Endothelial cell of umbilical vein (primary cell): ENCODE measurements around the gene ZMIZ2. TPM values are rescaled to one million over a fixed set of nuclear protein-coding genes. Genes with fewer than 3 reads are reported as not detected.

Experiments used
- BruUV-seq: library from RNA; stranded (reverse); fragments of 400-500 nt; replicated peaks from 2 replicates; lab custom pipeline; 2021; lab: Mats Ljungman, UMichigan
- CTCF ChIA-PET: fragments of 300-600, 350-600 bp; sonication (Branson Sonifier 250); formaldehyde crosslinking; loops from one replicate; lab custom pipeline; 2021; ENCODE audit warnings: antibody characterized with exemption, inconsistent platforms; lab: Charles Lee
- POLR2A ChIA-PET: fragments of 300-600, 350-600 bp; sonication (Branson Sonifier 250); formaldehyde crosslinking; loops from one replicate; lab custom pipeline; 2021; ENCODE audit warnings: antibody characterized with exemption, inconsistent platforms; lab: Charles Lee
- DNase-seq: peaks from one replicate; pipeline ENCODE4 v3.0.0-alpha.2; 2011; ENCODE audit warnings: low read depth, low spot score
- FAIRE-seq: peaks from 2 replicates; lab custom pipeline; 2011; peaks lifted over from hg19 to GRCh38; lab: Jason Lieb, UNC
- H2AFZ ChIP-seq: 2 replicates; pipeline ENCODE4 v1.6.0; 2012; ENCODE audit warnings: low read depth, low read length, control low read depth, inconsistent platforms
- H3K27ac ChIP-seq: 2 replicates; pipeline ENCODE4 v1.5.1; 2011; ENCODE audit warnings: low read depth, mild to moderate bottlenecking, control low read depth, low read length, moderate library complexity; ENCODE audit not compliant: insufficient read depth
- H3K27me3 ChIP-seq, 2 experiments: 2 replicates each; pipeline versions ENCODE4 v1.6.0 to v1.6.1; 2011; ENCODE audit warnings: low read length in 2 of 2, mixed read lengths in 1 of 2; ENCODE audit not compliant: control insufficient read depth in 2 of 2, insufficient read depth in 2 of 2
- H3K36me3 ChIP-seq, 2 experiments: 2 replicates in 1 of 2; 3 replicates in 1 of 2; pipeline ENCODE4 v1.5.1; 2011; ENCODE audit warnings: low read length in 2 of 2, mild to moderate bottlenecking in 1 of 2, moderate library complexity in 1 of 2; ENCODE audit not compliant: control insufficient read depth in 2 of 2, insufficient read depth in 2 of 2; ENCODE audit errors: extremely low read depth in 1 of 2
- H3K4me1 ChIP-seq: 3 replicates; pipeline ENCODE4 v1.5.1; 2011; ENCODE audit warnings: mild to moderate bottlenecking, low read length; ENCODE audit not compliant: control insufficient read depth, insufficient read depth; ENCODE audit errors: extremely low read depth
- H3K4me2 ChIP-seq: 2 replicates; pipeline ENCODE4 v1.6.1; 2011; ENCODE audit warnings: low read length, control low read depth, mixed read lengths; ENCODE audit not compliant: insufficient read depth
- H3K4me3 ChIP-seq, 3 experiments: fragments of 200-600 bp in 1 of 3; sonication (generic), shearing (Covaris generic) in 1 of 3; replicated peaks in 1 of 3; 2 replicates each; pipeline ENCODE4 v1.5.1; 2011 to 2016; ENCODE audit warnings: control low read depth in 3 of 3, low read length in 3 of 3, mild to moderate bottlenecking in 2 of 3, inconsistent platforms in 1 of 3, low read depth in 1 of 3, moderate library complexity in 1 of 3; ENCODE audit not compliant: insufficient read depth in 1 of 3
- H3K79me2 ChIP-seq: 2 replicates; pipeline ENCODE4 v1.6.0; 2012; ENCODE audit warnings: low read length, inconsistent platforms; ENCODE audit not compliant: control insufficient read depth, insufficient read depth
- H3K9ac ChIP-seq: replicated peaks from 2 replicates; pipeline ENCODE3; 2011; ENCODE audit warnings: low read length, control low read depth; ENCODE audit not compliant: insufficient read depth; ENCODE audit errors: extremely low read depth
- H3K9me1 ChIP-seq: replicated peaks from 3 replicates; pipeline ENCODE4 v1.6.0; 2011; ENCODE audit warnings: mild to moderate bottlenecking, low read length; ENCODE audit not compliant: control insufficient read depth, insufficient read depth; ENCODE audit errors: extremely low read depth
- H3K9me3 ChIP-seq: replicated peaks from 2 replicates; pipeline ENCODE4 v1.5.1; 2012; ENCODE audit warnings: low read length, inconsistent platforms; ENCODE audit not compliant: control insufficient read depth, insufficient read depth
- H4K20me1 ChIP-seq: replicated peaks from 2 replicates; pipeline ENCODE3; 2011; ENCODE audit warnings: mild to moderate bottlenecking, low read length; ENCODE audit not compliant: control insufficient read depth, insufficient read depth; ENCODE audit errors: extremely low read depth
- CTCF ChIP-seq, 2 donors: IDR thresholded peaks; 1 replicate in 1 of 2; 2 replicates in 1 of 2; pipeline ENCODE4 v1.5.1; 2011; ENCODE audit warnings: low read length in 2 of 2, mild to moderate bottlenecking in 2 of 2, moderate library complexity in 2 of 2, control low read depth in 1 of 2, inconsistent platforms in 1 of 2, low read depth in 1 of 2; ENCODE audit not compliant: insufficient read depth in 1 of 2; ENCODE audit errors: extremely low read depth in 1 of 2
- EZH2 ChIP-seq: IDR thresholded peaks from 2 replicates; pipeline ENCODE4 v1.6.1; 2012; ENCODE audit warnings: borderline replicate concordance, low read depth, mild to moderate bottlenecking, moderate library complexity, low read length, inconsistent platforms; ENCODE audit not compliant: severe bottlenecking
- FOS ChIP-seq: IDR thresholded peaks from 2 replicates; pipeline ENCODE4 v1.6.1; 2011; ENCODE audit warnings: mild to moderate bottlenecking, low read length, moderate library complexity, borderline replicate concordance; ENCODE audit not compliant: insufficient read depth
- GATA2 ChIP-seq: IDR thresholded peaks from 2 replicates; pipeline ENCODE4 v1.7.0; 2011; ENCODE audit warnings: low read depth, mild to moderate bottlenecking, moderate library complexity, mixed read lengths, low read length; ENCODE audit not compliant: insufficient read length, insufficient read depth
- POLR2A ChIP-seq: IDR thresholded peaks from 2 replicates; pipeline ENCODE4 v1.6.1; 2012; ENCODE audit warnings: low read depth, mild to moderate bottlenecking, control low read depth, low read length
- POLR2AphosphoS5 ChIP-seq: IDR thresholded peaks from 2 replicates; pipeline ENCODE4 v1.6.1; 2012; ENCODE audit warnings: low read depth, mild to moderate bottlenecking, control low read depth, low read length, moderate library complexity; ENCODE audit not compliant: insufficient read depth
- dilution Hi-C: fragments of 300-500 bp; cut with MboI; formaldehyde crosslinking; loops from one replicate; pipeline ENCODE4 v1.15.0; 2019; ENCODE audit warnings: low sequenced_read_pairs; ENCODE audit not compliant: extremely low pct_ligation_motif_present
- intact Hi-C: fragments of 100-400 bp; cut with micrococcal nuclease; formaldehyde crosslinking; loops from one replicate; pipeline ENCODE4 v1.10.0; 2022
- polyA plus RNA-seq, 4 experiments: library from polyadenylated mRNA; depleted of rRNA in 3 of 4; stranded (reverse) in 3 of 4; unstranded in 1 of 4; fragments of >200 nt; gene quantifications; 2 replicates each; pipeline versions ENCODE4 v1.2.1 to v1.2.3, GENCODE V29; 2011 to 2012; ENCODE audit warnings: missing spikeins in 1 of 4
- total RNA-seq: library from RNA; stranded (reverse); gene quantifications from 2 replicates; pipeline ENCODE4 v1.2.3, GENCODE V29; 2021

ZMIZ2 gene
- total and polyA plus RNA-seq, 2 donors (not counting 3 experiments of a cell fraction or from before 2014, with no cell fraction given): 30.6 to 87.5 TPM

- no peak for TF ChIP-seq CTCF (IDR thresholded peaks at IDR 0.05; ENCODE audit: extremely low read depth in 1 of 2, insufficient read depth in 1 of 2, low read depth in 1 of 2, low read length in 2 of 2)
- no peak for TF ChIP-seq POLR2AphosphoS5
- no peak for TF ChIP-seq EZH2
- no peak overlapping the region for H3K4me3 ChIP-seq
- H3K9me1 ChIP-seq: no peaks in the 10 kb centered on the region
- DNase-seq: no peak
- ChIA-PET CTCF (no interaction called here), POLR2A (no interaction called here)
- no peaks in the 10 kb centered on the region for H3K79me2 ChIP-seq
- no peaks in the 10 kb centered on the region for H3K27me3 ChIP-seq
- H4K20me1 ChIP-seq: no peaks in the 10 kb centered on the region
- H3K36me3 ChIP-seq: peaks cover 5 to 14% of the 10 kb centered on the region in 2 experiments
- intact Hi-C loops: no loop called here
- BruUV-seq: no TSS peak
- H3K4me1 ChIP-seq: no peaks in the 10 kb centered on the region
- dilution Hi-C loops: no loop called here
- H3K4me2 ChIP-seq: no peak overlapping the region
- H3K9ac ChIP-seq: no peak overlapping the region
- no peak for FAIRE-seq
- H3K9me3 ChIP-seq: no peaks in the 10 kb centered on the region
- no peak overlapping the region for H3K27ac ChIP-seq
- no peak overlapping the region for H2AFZ ChIP-seq
Observed at GRCh38 chr7:44771358-44771757, 22.7 kb downstream of the ZMIZ2 start.

GRCh38 chr7:44772440-44772839 is 23.8 kb downstream of the ZMIZ2 start:
- ChIA-PET CTCF (no interaction called here), POLR2A (no interaction called here)
- intact Hi-C loops (no loop called here), dilution Hi-C loops (no loop called here)
- no peak for DNase-seq
- Histone ChIP-seq H2AFZ (no peak overlapping the region), H3K27ac (no peak overlapping the region), H3K79me2 (no peaks in the 10 kb centered on the region), H3K27me3 (no peaks in the 10 kb centered on the region), H3K9me3 (no peaks in the 10 kb centered on the region), H3K36me3 (peaks cover 0 to 3% of the 10 kb centered on the region in 2 experiments), H3K9me1 (no peaks in the 10 kb centered on the region), H3K4me1 (no peaks in the 10 kb centered on the region), H3K9ac (no peak overlapping the region), H3K4me2 (no peak overlapping the region), H4K20me1 (no peaks in the 10 kb centered on the region), H3K4me3 (no peak overlapping the region)
- no TSS peak for BruUV-seq
- TF ChIP-seq POLR2A (no peak), GATA2 (no peak), FOS (no peak)
- FAIRE-seq: no peak
